PC-3 (cell line): ENCODE results near the gene MYLK3. TPM values are rescaled to one million over a fixed set of nuclear protein-coding genes. Genes with fewer than 3 reads are reported as not detected.

Experiments
- ATAC-seq: fragments of 200-7000 bp; cut with Tn5 transposase; 2 replicates; pipeline ENCODE4 v1.9.1; 2020; ENCODE audit warnings: mild to moderate bottlenecking, moderate library complexity
- BruUV-seq: library from RNA; stranded (reverse); fragments of 400-500 nt; replicated peaks from 2 replicates; lab custom pipeline; 2021; lab: Mats Ljungman, UMichigan
- CTCF ChIA-PET: fragments of 300-600 bp; sonication (Branson Sonifier 250); formaldehyde crosslinking; loops from one replicate; lab custom pipeline; 2022; ENCODE audit warnings: antibody characterized with exemption; lab: Charles Lee
- POLR2A ChIA-PET: fragments of 300-600 bp; sonication (Branson Sonifier 250); formaldehyde crosslinking; loops from one replicate; lab custom pipeline; 2022; ENCODE audit warnings: antibody characterized with exemption; ENCODE audit not compliant: unreplicated experiment; lab: Charles Lee
- DNase-seq: peaks from one replicate; pipeline ENCODE4 v3.0.0-alpha.2; 2015
- H2AFZ ChIP-seq: fragments of 300-600 bp; sonication (generic); 2 replicates; pipeline ENCODE4 v1.6.0; 2016; ENCODE audit warnings: antibody characterized with exemption, low read length
- H3F3A ChIP-seq: fragments of 300-600 bp; sonication (generic); one replicate; pipeline ENCODE4 v1.6.0; 2017; ENCODE audit warnings: antibody characterized with exemption, low read length, control low read depth, mild to moderate bottlenecking; ENCODE audit not compliant: unreplicated experiment
- H3K27ac ChIP-seq: fragments of 300-600 bp; sonication (generic); 2 replicates; pipeline ENCODE4 v1.5.1; 2016; ENCODE audit warnings: mild to moderate bottlenecking, low read length
- H3K27me3 ChIP-seq: fragments of 300-600 bp; sonication (generic); 2 replicates; pipeline ENCODE4 v1.6.1; 2016; ENCODE audit warnings: low read length, mixed read lengths
- H3K36me3 ChIP-seq: fragments of 300-600 bp; sonication (generic); 2 replicates; pipeline ENCODE4 v1.6.1; 2016; ENCODE audit warnings: low read depth, mixed run types, low read length, mixed read lengths
- H3K4me1 ChIP-seq: fragments of 300-600 bp; sonication (generic); 2 replicates; pipeline ENCODE4 v1.5.1; 2016; ENCODE audit warnings: low read length; ENCODE audit not compliant: insufficient read depth
- H3K4me2 ChIP-seq: fragments of 300-600 bp; sonication (generic); 2 replicates; pipeline ENCODE4 v1.6.0; 2016; ENCODE audit warnings: low read length
- H3K4me3 ChIP-seq: fragments of 300-600 bp; sonication (generic); 2 replicates; pipeline ENCODE4 v1.5.1; 2016; ENCODE audit warnings: mild to moderate bottlenecking, low read length, mixed read lengths
- H3K79me2 ChIP-seq: fragments of 300-600 bp; sonication (generic); 2 replicates; pipeline ENCODE4 v1.6.1; 2017; ENCODE audit warnings: low read length, mixed read lengths
- H3K9ac ChIP-seq: fragments of 300-600 bp; sonication (generic); 2 replicates; pipeline ENCODE4 v1.6.0; 2016; ENCODE audit warnings: mild to moderate bottlenecking, low read length
- H3K9me2 ChIP-seq: fragments of 300-600 bp; sonication (generic); replicated peaks from 2 replicates; pipeline ENCODE4 v1.6.1; 2016; ENCODE audit warnings: mixed run types, low read length, mixed read lengths
- H3K9me3 ChIP-seq: fragments of 300-600 bp; sonication (generic); 2 replicates; pipeline ENCODE4 v1.6.1; 2016; ENCODE audit warnings: low read length, mixed read lengths
- H4K20me1 ChIP-seq: fragments of 300-600 bp; sonication (generic); 2 replicates; pipeline ENCODE4 v1.6.1; 2016; ENCODE audit warnings: low read length, mixed read lengths
- EZH2 ChIP-seq: fragments of 300-600 bp; sonication (generic); IDR thresholded peaks from one replicate; pipeline ENCODE4 v1.6.1; 2017; ENCODE audit warnings: antibody characterized with exemption, mild to moderate bottlenecking, low read length; ENCODE audit not compliant: unreplicated experiment
- EZH2phosphoT487 ChIP-seq: fragments of 300-600 bp; sonication (generic); IDR thresholded peaks from 2 replicates; pipeline ENCODE4 v1.6.1; 2018; ENCODE audit warnings: mild to moderate bottlenecking, antibody characterized with exemption, low read length, borderline replicate concordance
- intact Hi-C: fragments of 100-400 bp; cut with micrococcal nuclease; formaldehyde crosslinking; loops from 2 replicates; pipeline ENCODE4 v1.9.0; 2023
- total RNA-seq: library from RNA; depleted of rRNA; stranded (reverse); fragments of >200 nt; gene quantifications from 2 replicates; pipeline ENCODE4 v1.2.3, GENCODE V29; 2014
- TF ChIP-seq, protein P1 (sequence below): fragments of 300-600 bp; sonication (generic); conservative IDR thresholded peaks from 2 replicates; pipeline ENCODE4 v1.5.1; 2017; ENCODE audit warnings: antibody characterized with exemption, low read depth, mild to moderate bottlenecking, low read length

MYLK3 gene
- total RNA-seq, 1 experiment from 2014 or later = under 0.01 TPM

DNA sequence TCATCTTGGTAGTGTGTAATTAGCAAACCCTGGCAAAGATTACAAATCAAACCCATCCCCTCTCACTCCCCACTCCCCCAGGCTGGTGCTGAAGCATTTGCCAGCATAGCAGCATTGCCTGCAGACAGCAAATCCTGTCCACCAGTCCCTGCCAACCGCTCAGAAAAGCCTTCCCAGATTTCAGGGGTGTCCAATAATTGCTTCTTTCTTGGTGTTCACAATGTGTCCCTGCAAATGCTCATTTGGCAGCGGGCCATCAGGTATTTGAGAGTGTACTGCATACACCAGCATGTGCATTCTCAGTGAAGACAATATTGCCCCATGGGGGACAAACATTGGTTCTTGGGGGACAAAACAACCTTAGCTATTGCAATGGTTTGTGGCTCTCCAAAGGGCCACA is 30.5 kb downstream of the MYLK3 start:
- ChIA-PET CTCF (no interaction called here), POLR2A (interaction anchor here (0.5 kb wide), 1 partner anchor 161 kb away, joined by 3 read pairs; no protein-coding TSS in a partner anchor)
- ATAC-seq = no peak
- Histone ChIP-seq H3K4me3 (no peak overlapping the region), H3F3A (no peaks in the 10 kb centered on the region), H2AFZ (no peak overlapping the region), H3K4me2 (no peak overlapping the region), H3K4me1 (no peaks in the 10 kb centered on the region), H3K36me3 (no peaks in the 10 kb centered on the region), H3K9me3 (no peaks in the 10 kb centered on the region), H3K9me2 (no peaks in the 10 kb centered on the region), H3K27me3 (no peaks in the 10 kb centered on the region), H3K79me2 (no peaks in the 10 kb centered on the region), H4K20me1 (no peaks in the 10 kb centered on the region), H3K9ac (no peak overlapping the region), H3K27ac (no peak overlapping the region)
- no peak for TF ChIP-seq EZH2
- no peak for TF ChIP-seq EZH2phosphoT487
- TF ChIP-seq, protein P1, sequence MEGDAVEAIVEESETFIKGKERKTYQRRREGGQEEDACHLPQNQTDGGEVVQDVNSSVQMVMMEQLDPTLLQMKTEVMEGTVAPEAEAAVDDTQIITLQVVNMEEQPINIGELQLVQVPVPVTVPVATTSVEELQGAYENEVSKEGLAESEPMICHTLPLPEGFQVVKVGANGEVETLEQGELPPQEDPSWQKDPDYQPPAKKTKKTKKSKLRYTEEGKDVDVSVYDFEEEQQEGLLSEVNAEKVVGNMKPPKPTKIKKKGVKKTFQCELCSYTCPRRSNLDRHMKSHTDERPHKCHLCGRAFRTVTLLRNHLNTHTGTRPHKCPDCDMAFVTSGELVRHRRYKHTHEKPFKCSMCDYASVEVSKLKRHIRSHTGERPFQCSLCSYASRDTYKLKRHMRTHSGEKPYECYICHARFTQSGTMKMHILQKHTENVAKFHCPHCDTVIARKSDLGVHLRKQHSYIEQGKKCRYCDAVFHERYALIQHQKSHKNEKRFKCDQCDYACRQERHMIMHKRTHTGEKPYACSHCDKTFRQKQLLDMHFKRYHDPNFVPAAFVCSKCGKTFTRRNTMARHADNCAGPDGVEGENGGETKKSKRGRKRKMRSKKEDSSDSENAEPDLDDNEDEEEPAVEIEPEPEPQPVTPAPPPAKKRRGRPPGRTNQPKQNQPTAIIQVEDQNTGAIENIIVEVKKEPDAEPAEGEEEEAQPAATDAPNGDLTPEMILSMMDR = no peak
- DNase-seq = no peak
- intact Hi-C loops = no loop called here
- no TSS peak for BruUV-seq

DNA sequence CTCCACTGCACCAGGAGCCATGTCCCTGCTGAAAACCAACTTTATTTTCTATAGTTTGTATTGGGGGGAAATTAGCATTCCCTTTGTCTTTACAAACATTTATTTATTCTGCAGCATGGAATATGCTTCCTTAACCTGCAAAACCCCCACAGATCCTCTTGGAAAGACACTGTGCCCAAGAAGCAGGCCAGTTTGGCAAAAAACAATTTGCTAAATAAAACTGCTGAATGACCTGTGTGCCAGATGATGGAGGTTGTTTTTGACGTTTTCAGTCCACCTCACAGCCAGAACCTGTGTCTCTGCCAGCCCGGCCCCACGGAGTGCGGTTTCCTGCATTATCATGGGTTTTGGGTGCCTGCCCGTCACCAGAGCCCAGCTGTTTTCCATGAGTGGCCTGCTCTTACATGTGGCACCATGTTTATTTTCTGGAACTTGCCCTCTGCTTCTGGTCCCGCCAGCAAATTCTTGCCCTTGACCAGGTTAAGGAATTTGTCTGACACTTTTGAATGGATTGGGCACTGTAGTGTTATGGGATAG is 32.3 kb downstream of the MYLK3 start:
- ChIA-PET POLR2A (no interaction called here), CTCF (no interaction called here)
- no peak overlapping the region for H3K4me3 ChIP-seq
- H3F3A ChIP-seq = no peaks in the 10 kb centered on the region
- intact Hi-C loops = no loop called here
- DNase-seq = no peak
- H4K20me1 ChIP-seq = no peaks in the 10 kb centered on the region
- no peak overlapping the region for H2AFZ ChIP-seq
- H3K9ac ChIP-seq = no peak overlapping the region
- no peak overlapping the region for H3K27ac ChIP-seq
- ATAC-seq = no peak
- H3K9me3 ChIP-seq = no peaks in the 10 kb centered on the region
- no peaks in the 10 kb centered on the region for H3K27me3 ChIP-seq
- H3K4me1 ChIP-seq = no peaks in the 10 kb centered on the region
- no peaks in the 10 kb centered on the region for H3K79me2 ChIP-seq
- TF ChIP-seq EZH2phosphoT487 = no peak
- TF ChIP-seq, protein P1 = no peak
- TF ChIP-seq EZH2 = no peak
- no peaks in the 10 kb centered on the region for H3K36me3 ChIP-seq
- no peak overlapping the region for H3K4me2 ChIP-seq
- no TSS peak for BruUV-seq
- H3K9me2 ChIP-seq = no peaks in the 10 kb centered on the region

DNA sequence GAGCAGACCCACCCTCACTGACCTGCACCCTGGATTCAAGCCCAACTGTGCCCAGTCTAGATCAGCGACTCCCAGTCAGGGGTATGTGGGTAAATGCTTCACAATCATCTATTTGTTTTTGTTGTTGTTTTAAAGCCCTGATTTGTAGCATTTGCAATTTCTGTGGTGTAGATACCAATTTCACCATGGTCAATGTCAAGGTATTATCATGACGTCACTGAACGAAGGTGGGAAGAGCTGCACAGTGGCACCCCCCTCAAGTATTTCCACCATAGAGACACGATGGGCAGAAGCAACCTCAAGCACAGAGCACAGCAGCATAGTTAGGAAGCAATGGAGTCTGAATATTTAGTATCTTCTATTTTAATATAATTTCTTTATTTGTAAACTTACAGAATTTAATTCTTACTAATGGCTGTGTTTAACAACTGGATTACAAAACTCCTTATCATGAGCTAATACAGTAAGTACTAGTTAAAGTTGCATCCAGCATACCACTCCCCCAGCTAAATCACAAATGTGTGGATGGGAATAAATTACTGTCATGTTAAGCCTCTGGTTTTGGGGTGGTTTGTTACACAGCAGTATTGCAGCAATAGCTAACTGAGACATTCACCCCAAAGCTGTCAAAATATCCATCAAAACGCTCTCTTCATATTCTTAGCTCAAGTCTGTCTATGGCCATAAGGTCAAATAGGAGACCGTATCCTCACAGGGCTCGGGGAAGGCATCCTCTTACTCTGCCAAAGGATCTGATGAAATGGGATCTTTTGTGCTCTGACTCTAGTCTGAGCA is 33.1 kb downstream of the MYLK3 start:
- TF ChIP-seq EZH2 (no peak), EZH2phosphoT487 (no peak)
- TF ChIP-seq, protein P1 = no peak
- no peak overlapping the region for H3K27ac ChIP-seq
- no TSS peak for BruUV-seq
- H3K9ac ChIP-seq = no peak overlapping the region
- no peaks in the 10 kb centered on the region for H3K4me1 ChIP-seq
- no peaks in the 10 kb centered on the region for H3F3A ChIP-seq
- intact Hi-C loops = no loop called here
- H4K20me1 ChIP-seq = no peaks in the 10 kb centered on the region
- no peaks in the 10 kb centered on the region for H3K36me3 ChIP-seq
- DNase-seq (no peak), ATAC-seq (no peak)
- CTCF ChIA-PET = no interaction called here
- H3K9me3 ChIP-seq = no peaks in the 10 kb centered on the region
- no peak overlapping the region for H2AFZ ChIP-seq
- no peaks in the 10 kb centered on the region for H3K9me2 ChIP-seq
- no peaks in the 10 kb centered on the region for H3K27me3 ChIP-seq
- POLR2A ChIA-PET = no interaction called here
- H3K4me2 ChIP-seq = no peak overlapping the region
- H3K4me3 ChIP-seq = no peak overlapping the region
- H3K79me2 ChIP-seq = no peaks in the 10 kb centered on the region
